ENCODE measurements around the gene CEP290.
"Not testable (repeated sequence)": the region's sequence is repeated elsewhere in the genome, so short reads cannot be mapped to it uniquely, and the experiment has no call there.

The CEP290 gene

DNA sequence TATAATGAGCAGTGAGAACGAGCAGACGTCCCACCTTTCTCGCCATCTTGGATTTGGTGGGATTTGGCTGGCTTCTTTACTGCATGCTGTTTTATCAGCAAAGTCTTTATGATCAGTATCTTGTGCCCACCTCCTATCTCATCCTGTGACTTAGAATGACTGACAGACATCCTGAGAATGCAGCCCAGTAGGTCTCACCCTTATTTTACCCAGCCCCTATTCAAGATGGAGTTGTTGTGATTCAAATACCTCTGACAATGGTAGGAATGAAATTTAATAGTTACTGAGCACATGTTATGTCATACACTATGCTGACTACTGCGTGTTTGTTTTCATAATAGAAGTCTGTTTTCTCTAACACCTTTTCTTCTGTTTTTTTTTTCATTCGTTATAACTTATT is 2.1 kb upstream of the CEP290 start:
- DNase-seq: no peak

GRCh38 chr12:88142610-88142991 is 713 bp upstream of the CEP290 start:
- DNase-seq: no peak

- DNase-seq: no peak
Observed at GRCh38 chr12:88141425-88141773, 489 bp downstream of the CEP290 start.

- not testable (repeated sequence) for DNase-seq
Observed at GRCh38 chr12:88139711-88140110, 2.2 kb downstream of the CEP290 start.

GRCh38 chr12:88133181-88133580 is 8.7 kb downstream of the CEP290 start:
- DNase-seq: not testable (repeated sequence)

- DNase-seq: no peak
Observed at GRCh38 chr12:88132392-88132791, 9.5 kb downstream of the CEP290 start.

GRCh38 chr12:88127855-88128254 is 14.0 kb downstream of the CEP290 start:
- DNase-seq: no peak

DNA sequence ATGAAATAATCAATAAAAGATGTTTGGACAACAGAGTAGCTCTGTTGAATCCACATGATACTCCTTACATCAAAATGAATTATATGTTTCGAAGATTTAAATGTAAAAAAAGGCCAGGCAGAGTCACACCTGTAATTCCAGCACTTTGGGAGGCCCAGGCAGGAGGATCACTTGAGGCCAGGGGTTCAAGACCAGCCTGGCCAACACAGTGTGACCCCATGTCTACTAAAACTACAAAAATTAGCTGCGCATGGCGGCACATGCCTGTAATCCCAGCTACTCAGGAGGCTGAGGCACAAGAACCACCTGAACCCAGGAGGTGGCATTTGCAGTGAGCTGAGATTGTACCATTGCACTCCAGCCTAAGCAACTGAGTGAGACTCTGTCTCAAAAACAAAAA is 14.8 kb downstream of the CEP290 start:
- DNase-seq: no peak

- no peak for DNase-seq
Observed at GRCh38 chr12:88122666-88123065, 19.2 kb downstream of the CEP290 start.

- DNase-seq: no peak
Observed at GRCh38 chr12:88113871-88114270, 28.0 kb downstream of the CEP290 start.

- no peak for DNase-seq
Observed at GRCh38 chr12:88111074-88111652, 30.7 kb downstream of the CEP290 start.

DNA sequence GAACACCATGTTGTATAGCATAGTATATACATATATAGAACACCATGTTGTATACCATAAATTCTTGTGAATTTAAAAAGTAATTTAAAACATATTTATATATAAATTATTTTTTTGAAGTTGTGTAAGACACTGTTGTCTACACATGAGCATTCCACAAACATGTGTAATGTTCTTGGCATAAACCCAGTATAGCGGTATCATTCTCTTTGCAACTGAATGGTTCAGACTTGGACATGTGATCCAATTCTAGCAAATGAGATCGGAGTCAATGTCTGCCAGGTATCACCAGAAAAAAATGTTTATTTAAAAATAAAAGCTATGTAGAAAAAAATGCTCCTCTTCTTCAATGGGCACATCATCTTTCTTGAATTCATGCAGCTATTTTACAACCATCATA is 33.9 kb downstream of the CEP290 start:
- no peak for DNase-seq

DNA sequence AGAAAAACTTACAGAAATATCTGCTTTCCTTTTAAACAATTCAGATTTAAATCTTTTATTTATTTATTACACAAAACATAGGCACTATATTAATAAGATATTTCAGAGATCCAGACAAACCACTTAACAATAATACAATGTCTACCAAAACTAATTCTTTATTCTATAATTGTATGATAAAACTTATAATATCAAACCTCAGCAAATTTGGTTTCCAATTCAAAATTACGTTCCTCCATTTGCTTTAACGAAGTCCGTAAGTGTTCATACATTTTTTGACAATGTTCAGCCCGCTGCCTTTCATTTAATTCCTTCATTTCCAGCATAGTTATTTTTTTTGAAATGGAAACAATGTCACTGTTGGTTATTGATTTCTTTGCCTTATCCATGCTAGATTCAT is 48.3 kb downstream of the CEP290 start:
- DNase-seq: no peak

DNA sequence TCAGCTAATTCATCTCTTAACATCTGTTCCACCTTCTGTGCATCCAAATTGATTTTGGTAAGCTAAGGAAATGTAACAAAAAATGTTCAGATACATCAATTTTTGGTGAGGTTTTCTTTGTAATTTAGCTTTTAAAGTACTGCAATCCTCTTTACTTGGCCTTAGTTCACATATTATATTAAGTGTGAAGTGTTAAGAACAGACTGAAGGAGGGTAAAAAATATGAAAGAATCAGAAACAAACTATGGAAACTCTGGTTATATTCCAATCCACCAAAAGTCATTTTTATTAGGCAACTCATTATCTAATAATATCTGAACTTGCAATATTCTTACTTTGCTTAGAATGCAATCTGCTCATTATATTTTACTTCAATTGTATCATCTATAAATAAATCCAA is 49.1 kb downstream of the CEP290 start:
- no peak for DNase-seq

DNA sequence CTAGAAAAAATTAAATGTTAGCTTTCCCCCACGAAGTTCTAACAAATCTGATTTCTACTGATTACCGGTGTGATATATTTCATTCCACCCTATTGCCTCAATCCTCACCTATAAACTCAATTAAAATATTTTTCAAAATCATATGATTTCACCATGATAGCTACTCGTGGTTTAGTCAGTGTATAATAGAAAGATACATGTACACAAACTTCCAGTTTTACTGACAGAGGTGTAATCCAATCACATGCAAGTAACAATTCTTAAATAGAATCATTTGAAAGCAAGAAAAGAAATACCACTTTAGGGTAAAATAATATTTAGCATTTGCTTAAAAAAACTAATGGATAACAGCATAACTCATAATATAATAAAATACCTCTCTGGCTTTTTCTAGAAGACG is 57.7 kb downstream of the CEP290 start:
- no peak for DNase-seq

- no peak for DNase-seq
Observed at GRCh38 chr12:88083634-88084033, 58.3 kb downstream of the CEP290 start.

GRCh38 chr12:88081247-88081646 is 60.6 kb downstream of the CEP290 start:
- DNase-seq: no peak

DNA sequence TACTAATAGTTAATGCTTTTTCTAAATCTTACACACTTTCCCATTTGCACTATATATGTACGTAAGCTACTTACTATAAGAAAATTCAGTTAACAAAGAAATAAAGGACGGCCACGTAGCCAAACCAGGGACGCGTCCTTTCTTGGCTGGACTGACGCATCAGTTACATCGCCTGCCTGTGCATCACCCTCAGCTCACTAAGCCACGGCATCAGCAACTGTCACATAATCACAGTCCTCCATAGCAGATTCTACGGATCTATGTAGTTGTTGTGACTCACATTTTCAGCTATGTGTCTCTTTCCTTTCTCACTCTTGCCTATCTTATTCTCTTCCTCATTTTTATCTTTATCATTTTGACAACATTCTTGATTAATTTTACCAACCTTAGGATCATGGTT is 74.6 kb downstream of the CEP290 start:
- DNase-seq: no peak

DNA sequence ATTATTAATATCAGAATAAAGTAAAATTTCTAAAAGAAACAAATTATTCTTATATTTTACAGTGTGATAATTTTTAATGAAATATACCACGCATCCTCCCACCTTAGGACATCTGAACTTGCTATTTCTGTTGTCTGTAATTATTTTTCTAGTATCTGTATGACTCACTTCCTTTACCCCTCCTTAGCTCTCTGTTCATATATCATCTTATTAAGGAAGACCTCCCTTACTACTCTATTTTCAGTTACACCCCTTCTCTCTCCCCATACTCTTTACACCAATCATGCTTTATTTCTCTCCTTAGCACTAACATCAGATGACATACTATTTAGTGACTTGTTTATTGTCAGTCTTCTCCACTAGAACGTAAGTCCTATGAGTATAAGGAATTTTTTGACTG is 78.5 kb downstream of the CEP290 start:
- DNase-seq: no peak

GRCh38 chr12:88062474-88062873 is 79.4 kb downstream of the CEP290 start:
- no peak for DNase-seq

DNA sequence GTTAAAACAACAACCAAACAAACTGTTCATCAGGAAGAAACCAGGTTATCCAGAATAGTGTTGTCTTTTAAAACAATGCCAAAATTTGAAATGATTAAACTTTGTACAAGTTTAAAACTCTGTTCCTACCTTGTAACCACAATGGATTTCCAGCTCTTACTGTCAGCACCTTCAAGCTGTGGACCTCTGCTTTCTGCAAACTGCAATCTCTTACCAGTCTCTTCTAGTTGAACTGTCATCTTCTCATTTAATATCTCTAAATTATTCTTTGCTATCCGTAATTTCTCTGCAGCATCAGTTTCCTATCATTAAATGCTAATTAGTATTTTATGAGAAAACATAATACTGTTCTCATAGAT is 83.2 kb downstream of the CEP290 start:
- DNase-seq: no peak

DNA sequence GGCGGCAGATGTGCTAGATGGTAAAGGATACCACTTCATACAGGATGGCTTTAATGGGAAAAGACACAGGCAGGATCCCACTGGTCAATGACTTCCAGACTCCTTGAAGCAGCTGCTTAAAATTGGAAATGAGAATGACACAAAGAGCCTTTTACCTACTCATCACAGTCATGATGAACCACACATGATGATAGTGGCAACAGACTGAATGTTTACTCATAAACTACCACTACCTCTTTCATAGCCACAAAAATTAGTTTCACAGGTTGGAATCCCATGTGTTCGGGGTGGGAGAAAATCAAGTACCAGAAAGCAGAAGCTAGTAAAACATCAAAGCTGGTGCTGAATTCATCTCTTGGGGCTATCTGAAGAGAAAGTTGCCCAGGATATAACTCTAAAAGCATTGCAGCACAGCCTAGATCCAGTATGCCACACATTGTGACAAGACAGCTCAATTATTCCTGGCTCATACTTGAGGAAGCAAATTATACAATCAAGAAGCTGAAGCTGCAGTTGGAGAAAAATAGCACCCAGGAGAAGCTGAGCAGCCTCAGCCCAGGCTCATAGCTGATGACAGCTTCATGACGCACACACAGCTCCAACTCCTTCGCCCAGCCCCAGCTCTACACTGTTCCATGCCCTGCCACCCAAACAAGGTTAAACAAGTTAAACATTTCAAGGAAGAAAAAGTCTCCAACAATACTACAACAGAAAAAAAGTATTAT is 83.7 kb downstream of the CEP290 start:
- DNase-seq: no peak

GRCh38 chr12:88056571-88056970 is 85.3 kb downstream of the CEP290 start:
- no peak for DNase-seq

DNA sequence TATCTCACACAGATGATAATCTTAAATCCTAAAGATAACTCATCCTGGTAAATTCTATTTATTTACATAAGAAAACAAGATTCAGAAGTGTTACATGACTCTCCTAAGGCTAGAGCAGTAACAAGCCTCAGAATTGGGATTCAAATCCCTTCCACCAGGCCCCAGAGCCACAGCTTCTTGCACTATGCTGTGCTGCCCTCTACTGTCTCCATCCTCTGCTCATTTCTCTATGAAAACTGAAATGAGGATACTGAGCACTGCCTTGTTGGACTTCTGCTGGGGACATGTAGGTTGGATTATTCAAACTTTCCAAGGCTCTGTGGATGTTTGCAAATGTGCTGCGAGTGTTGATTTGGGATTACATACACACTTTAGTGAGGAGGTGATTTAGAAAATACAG is 89.2 kb downstream of the CEP290 start:
- DNase-seq: no peak

DNA sequence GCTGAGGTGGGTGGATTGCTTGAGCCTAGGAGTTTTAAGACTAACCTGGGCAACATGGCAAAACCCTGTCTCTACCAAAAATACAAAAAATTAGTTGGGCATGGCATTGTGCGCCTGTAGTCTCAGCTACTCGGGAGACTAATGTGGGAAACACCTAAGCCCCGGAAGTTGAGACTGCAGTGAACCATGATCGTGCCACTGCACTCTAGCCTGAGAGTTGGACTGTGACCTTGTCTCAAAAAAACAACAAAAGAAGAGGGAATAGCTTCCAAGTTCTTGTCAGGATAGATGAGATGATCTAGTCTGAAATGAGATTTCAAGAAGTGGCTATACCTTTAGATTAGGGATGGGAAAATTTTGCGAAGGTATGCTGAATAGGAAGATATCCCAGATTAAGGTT is 97.9 kb downstream of the CEP290 start:
- no peak for DNase-seq
